Measurements from ENCODE around the gene FAM168B. TPM values are rescaled to one million over a fixed set of nuclear protein-coding genes. Genes with fewer than 3 reads are reported as not detected.

The FAM168B gene
- total and polyA plus RNA-seq, 10 of the 15 experiments (the other 5 are each of a cell fraction or from before 2014, with no cell fraction given) = 3.5 to 77.3 (median 45.9) TPM

DNA sequence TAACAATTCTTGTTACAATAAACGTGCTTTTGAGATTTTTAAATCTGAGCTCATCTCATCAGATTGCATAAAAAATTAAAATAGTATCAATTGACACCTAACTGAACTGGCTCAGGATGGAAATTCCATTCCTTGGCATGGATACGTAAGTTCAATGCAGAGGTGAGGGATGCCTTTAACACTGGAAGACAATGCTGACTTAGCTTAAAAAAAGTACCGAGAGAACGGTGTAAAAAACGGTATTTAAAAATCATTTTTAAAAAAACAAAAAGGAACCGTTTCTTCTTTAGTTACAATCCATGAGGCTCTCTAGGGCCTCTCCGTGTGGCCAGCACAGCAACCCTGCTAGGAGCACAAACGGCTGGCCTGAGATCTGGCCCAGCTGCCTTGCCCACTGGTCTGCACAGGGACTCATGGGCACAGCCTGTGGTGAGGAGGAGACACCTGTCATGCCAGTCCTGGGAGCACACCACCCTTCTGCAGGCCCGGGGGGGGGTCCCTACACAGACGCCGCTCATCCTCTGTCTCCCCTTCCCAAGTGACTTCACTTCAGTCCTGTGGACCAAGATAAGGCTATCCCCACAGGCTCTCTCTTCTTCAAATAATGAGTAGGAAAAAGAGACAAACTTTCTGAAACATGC lies 45.2 kb downstream of the FAM168B start:
- 97% methylated on average over 11 of the region's 11 CpGs for WGBS (ENCODE audit: insufficient coverage, insufficient replicate concordance, low lambda C conversion rate, missing lambda C conversion rate)
- H3K9me3 ChIP-seq (replicated peaks; ENCODE audit: control insufficient read depth, insufficient read depth, low read length) = no peaks in the 10 kb centered on the region
- no peak for TF ChIP-seq RAD21 (IDR thresholded peaks at IDR 0.05; ENCODE audit: insufficient read depth, low read depth, low read length)
- no peak for TF ChIP-seq TCF3 (IDR thresholded peaks at IDR 0.05; ENCODE audit: borderline replicate concordance, insufficient read depth, low read depth, low read length)
- no peak for TF ChIP-seq NRF1 (conservative IDR thresholded peaks at IDR 0.05; ENCODE audit: low read depth, low read length)
- TF ChIP-seq, protein P1, sequence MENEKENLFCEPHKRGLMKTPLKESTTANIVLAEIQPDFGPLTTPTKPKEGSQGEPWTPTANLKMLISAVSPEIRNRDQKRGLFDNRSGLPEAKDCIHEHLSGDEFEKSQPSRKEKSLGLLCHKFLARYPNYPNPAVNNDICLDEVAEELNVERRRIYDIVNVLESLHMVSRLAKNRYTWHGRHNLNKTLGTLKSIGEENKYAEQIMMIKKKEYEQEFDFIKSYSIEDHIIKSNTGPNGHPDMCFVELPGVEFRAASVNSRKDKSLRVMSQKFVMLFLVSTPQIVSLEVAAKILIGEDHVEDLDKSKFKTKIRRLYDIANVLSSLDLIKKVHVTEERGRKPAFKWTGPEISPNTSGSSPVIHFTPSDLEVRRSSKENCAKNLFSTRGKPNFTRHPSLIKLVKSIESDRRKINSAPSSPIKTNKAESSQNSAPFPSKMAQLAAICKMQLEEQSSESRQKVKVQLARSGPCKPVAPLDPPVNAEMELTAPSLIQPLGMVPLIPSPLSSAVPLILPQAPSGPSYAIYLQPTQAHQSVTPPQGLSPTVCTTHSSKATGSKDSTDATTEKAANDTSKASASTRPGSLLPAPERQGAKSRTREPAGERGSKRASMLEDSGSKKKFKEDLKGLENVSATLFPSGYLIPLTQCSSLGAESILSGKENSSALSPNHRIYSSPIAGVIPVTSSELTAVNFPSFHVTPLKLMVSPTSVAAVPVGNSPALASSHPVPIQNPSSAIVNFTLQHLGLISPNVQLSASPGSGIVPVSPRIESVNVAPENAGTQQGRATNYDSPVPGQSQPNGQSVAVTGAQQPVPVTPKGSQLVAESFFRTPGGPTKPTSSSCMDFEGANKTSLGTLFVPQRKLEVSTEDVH (IDR thresholded peaks at IDR 0.05; ENCODE audit: low read depth, partially characterized antibody) = no peak
- TF ChIP-seq NR2F1 (conservative IDR thresholded peaks at IDR 0.05) = no peak
- no peak for TF ChIP-seq CHD4 (IDR thresholded peaks at IDR 0.05)
- no peak for TF ChIP-seq POLR2A (IDR thresholded peaks at IDR 0.05; ENCODE audit: low read depth, low read length)
- TF ChIP-seq, protein P2, sequence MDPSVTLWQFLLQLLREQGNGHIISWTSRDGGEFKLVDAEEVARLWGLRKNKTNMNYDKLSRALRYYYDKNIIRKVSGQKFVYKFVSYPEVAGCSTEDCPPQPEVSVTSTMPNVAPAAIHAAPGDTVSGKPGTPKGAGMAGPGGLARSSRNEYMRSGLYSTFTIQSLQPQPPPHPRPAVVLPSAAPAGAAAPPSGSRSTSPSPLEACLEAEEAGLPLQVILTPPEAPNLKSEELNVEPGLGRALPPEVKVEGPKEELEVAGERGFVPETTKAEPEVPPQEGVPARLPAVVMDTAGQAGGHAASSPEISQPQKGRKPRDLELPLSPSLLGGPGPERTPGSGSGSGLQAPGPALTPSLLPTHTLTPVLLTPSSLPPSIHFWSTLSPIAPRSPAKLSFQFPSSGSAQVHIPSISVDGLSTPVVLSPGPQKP (IDR thresholded peaks at IDR 0.05; ENCODE audit: low read depth, low read length) = no peak
- no peak for TF ChIP-seq ZNF24 (IDR thresholded peaks at IDR 0.05)
- TF ChIP-seq, protein P3, sequence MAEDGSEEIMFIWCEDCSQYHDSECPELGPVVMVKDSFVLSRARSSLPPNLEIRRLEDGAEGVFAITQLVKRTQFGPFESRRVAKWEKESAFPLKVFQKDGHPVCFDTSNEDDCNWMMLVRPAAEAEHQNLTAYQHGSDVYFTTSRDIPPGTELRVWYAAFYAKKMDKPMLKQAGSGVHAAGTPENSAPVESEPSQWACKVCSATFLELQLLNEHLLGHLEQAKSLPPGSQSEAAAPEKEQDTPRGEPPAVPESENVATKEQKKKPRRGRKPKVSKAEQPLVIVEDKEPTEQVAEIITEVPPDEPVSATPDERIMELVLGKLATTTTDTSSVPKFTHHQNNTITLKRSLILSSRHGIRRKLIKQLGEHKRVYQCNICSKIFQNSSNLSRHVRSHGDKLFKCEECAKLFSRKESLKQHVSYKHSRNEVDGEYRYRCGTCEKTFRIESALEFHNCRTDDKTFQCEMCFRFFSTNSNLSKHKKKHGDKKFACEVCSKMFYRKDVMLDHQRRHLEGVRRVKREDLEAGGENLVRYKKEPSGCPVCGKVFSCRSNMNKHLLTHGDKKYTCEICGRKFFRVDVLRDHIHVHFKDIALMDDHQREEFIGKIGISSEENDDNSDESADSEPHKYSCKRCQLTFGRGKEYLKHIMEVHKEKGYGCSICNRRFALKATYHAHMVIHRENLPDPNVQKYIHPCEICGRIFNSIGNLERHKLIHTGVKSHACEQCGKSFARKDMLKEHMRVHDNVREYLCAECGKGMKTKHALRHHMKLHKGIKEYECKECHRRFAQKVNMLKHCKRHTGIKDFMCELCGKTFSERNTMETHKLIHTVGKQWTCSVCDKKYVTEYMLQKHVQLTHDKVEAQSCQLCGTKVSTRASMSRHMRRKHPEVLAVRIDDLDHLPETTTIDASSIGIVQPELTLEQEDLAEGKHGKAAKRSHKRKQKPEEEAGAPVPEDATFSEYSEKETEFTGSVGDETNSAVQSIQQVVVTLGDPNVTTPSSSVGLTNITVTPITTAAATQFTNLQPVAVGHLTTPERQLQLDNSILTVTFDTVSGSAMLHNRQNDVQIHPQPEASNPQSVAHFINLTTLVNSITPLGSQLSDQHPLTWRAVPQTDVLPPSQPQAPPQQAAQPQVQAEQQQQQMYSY (CRISPR knock-in tag; IDR thresholded peaks at IDR 0.05) = no peak
- TF ChIP-seq, protein P4, sequence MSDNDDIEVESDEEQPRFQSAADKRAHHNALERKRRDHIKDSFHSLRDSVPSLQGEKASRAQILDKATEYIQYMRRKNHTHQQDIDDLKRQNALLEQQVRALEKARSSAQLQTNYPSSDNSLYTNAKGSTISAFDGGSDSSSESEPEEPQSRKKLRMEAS (IDR thresholded peaks at IDR 0.05; ENCODE audit: low read depth, low read length) = no peak
- ChIA-PET SMC1A (ENCODE audit: uncharacterized antibody, unreplicated experiment) (no interaction called here), CTCF (interaction anchor here (1.0 kb wide), 1 partner anchor 12 kb away, joined by 4 read pairs; no protein-coding TSS in a partner anchor), RAD21 (ENCODE audit: unreplicated experiment) (no interaction called here), POLR2A (no interaction called here)
- H3K4me1 ChIP-seq (ENCODE audit: control insufficient read depth, insufficient read depth, low read length) = no peaks in the 10 kb centered on the region
- no peak overlapping the region for H3K4me2 ChIP-seq (ENCODE audit: control insufficient read depth, insufficient read depth)
- FAIRE-seq = no peak
- H4K20me1 ChIP-seq (ENCODE audit: control insufficient read depth, insufficient read depth) = no peaks in the 10 kb centered on the region
- no peak overlapping the region for H3K27ac ChIP-seq (ENCODE audit: control insufficient read depth, insufficient read depth)
- no peak for DNase-seq (ENCODE audit: low read depth, low spot score)
- no peak overlapping the region for H3K9ac ChIP-seq (ENCODE audit: control insufficient read depth, insufficient read depth, low read length)
- no peak overlapping the region for H2AFZ ChIP-seq (ENCODE audit: control insufficient read depth, low read depth, low read length)
- no TSS peak for BruUV-seq (replicated peaks)
- H3K27me3 ChIP-seq (replicated peaks in 1 of 2; ENCODE audit: control insufficient read depth in 2 of 2, insufficient read depth in 2 of 2, low read length in 1 of 2) = no peaks in the 10 kb centered on the region
- no peak for ATAC-seq
- in situ Hi-C loops (cut with MboI) (no loop called here), intact Hi-C loops (cut with micrococcal nuclease; ENCODE audit: unreplicated experiment) (no loop called here)
- H3K4me3 ChIP-seq = no peak overlapping the region
- peaks cover 32 to 41% of the 10 kb centered on the region in 2 experiments for H3K36me3 ChIP-seq (ENCODE audit: control insufficient read depth in 2 of 2, insufficient read depth in 2 of 2, low read length in 1 of 2)
- H3K79me2 ChIP-seq (ENCODE audit: control insufficient read depth, insufficient read depth, low read length) = no peaks in the 10 kb centered on the region
